Upper lobe of right lung (tissue), 1 donor: ENCODE measurements around the gene ITM2B. TPM values are rescaled to one million over a fixed set of nuclear protein-coding genes. Genes with fewer than 3 reads are reported as not detected.

Source experiments
- ATAC-seq: fragments of 200-7000 bp; cut with Tn5 transposase; one replicate; pipeline ENCODE4 v1.9.1; 2020; ENCODE audit warnings: mild to moderate bottlenecking, moderate library complexity
- DNase-seq: peaks from one replicate; pipeline ENCODE4 v3.0.0-alpha.2; 2020
- H3K27ac ChIP-seq: fragments of 200-600 bp; one replicate; pipeline ENCODE4 v1.8.0; 2022
- H3K27me3 ChIP-seq: fragments of 200-600 bp; one replicate; pipeline ENCODE4 v1.8.0; 2022; ENCODE audit warnings: mild to moderate bottlenecking
- H3K36me3 ChIP-seq: fragments of 200-600 bp; one replicate; pipeline ENCODE4 v1.8.0; 2022
- H3K4me1 ChIP-seq: fragments of 200-600 bp; one replicate; pipeline ENCODE4 v1.8.0; 2022
- H3K4me3 ChIP-seq: fragments of 200-600 bp; one replicate; pipeline ENCODE4 v1.8.0; 2022; ENCODE audit warnings: mild to moderate bottlenecking
- H3K9me3 ChIP-seq: fragments of 200-600 bp; one replicate; pipeline ENCODE4 v1.8.0; 2022
- intact Hi-C: fragments of 100-400 bp; cut with DNase I; formaldehyde crosslinking; loops from one replicate; pipeline ENCODE4 v1.11.0; 2022
- total RNA-seq: library from RNA; stranded (reverse); fragmentation: NEBNext Ultra II Directional; extraction: Animal tissue kit (Norgen Biotek cat#: 25700); gene quantifications from one replicate; pipeline ENCODE4 v1.2.1, GENCODE V29; 2021
- TF ChIP-seq, protein P1 (sequence below): fragments of 200-600 bp; IDR thresholded peaks from one replicate; pipeline ENCODE4 v1.8.0; 2022; ENCODE audit warnings: antibody characterized with exemption
- donor health status: DM: no; HTN: yes; CAD: no; lungs with severe emphysema.

Gene ITM2B
- total RNA-seq, 1 donor from 2014 or later, result 802 TPM

DNA sequence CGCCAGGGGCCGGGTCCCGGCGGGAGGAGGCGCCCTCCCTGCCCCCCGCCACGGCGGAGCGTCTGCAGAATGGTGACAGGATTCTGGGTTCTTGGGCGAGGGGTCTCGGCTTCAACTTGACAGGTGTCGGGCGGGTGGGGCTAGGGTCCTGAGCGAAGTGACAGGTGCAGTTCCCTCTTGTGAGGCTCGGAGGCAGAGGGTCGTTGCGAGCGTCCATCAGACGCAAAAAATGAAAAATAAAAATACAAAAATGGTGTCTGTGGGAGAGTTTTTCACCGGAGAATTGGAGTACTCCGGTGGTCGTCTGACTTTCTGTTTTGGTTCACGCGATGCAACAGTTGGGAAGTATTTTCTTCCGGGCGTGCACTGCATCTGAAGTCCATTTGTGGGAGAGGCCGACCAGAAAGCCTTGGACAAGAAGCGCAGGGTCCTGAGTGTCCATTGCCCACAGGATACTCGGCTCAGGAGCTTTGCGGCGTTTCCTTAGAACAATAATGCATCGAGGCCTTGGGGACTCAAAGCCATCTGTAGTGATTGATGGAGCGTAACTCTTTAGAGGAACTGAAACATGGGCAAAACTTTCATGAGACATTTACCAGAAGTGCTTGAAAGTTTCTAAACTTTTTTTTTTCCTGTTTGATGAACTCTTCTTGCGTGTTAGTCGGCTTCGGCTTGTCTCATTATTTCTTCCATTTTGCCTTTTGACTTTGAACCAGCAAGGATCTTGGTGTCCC, 71.3 kb downstream of the ITM2B start:
- Histone ChIP-seq H3K4me1 (peaks cover 20% of the 10 kb centered on the region), H3K36me3 (peaks cover 15% of the 10 kb centered on the region), H3K27me3 (no peaks in the 10 kb centered on the region), H3K27ac (peak overlapping the region; percentile 99), H3K4me3 (peak overlapping the region; percentile 79), H3K9me3 (no peaks in the 10 kb centered on the region)
- TF ChIP-seq, protein P1, sequence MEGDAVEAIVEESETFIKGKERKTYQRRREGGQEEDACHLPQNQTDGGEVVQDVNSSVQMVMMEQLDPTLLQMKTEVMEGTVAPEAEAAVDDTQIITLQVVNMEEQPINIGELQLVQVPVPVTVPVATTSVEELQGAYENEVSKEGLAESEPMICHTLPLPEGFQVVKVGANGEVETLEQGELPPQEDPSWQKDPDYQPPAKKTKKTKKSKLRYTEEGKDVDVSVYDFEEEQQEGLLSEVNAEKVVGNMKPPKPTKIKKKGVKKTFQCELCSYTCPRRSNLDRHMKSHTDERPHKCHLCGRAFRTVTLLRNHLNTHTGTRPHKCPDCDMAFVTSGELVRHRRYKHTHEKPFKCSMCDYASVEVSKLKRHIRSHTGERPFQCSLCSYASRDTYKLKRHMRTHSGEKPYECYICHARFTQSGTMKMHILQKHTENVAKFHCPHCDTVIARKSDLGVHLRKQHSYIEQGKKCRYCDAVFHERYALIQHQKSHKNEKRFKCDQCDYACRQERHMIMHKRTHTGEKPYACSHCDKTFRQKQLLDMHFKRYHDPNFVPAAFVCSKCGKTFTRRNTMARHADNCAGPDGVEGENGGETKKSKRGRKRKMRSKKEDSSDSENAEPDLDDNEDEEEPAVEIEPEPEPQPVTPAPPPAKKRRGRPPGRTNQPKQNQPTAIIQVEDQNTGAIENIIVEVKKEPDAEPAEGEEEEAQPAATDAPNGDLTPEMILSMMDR, result no peak
- peak; percentile 23 for ATAC-seq
- intact Hi-C loops, result no loop called here
- no peak for DNase-seq

DNA sequence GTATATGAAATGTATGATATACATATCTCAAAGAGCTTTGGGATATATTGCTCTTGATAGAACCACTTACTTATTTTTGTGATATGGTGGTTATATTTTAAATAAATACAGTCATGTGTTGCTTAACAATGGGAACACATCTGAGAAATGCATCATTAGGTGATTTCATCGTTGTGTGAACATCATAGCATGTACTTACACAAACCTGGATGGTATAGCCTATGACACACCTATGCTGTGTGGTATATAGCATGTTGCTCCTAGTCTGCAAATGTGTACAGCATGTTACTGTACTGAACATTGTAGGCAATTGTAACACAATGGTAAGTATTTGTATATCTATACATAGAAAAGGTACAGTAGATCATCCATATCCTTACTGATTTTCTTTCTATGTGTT, 78.2 kb downstream of the ITM2B start:
- Histone ChIP-seq H3K4me3 (no peak overlapping the region), H3K36me3 (peaks cover 15% of the 10 kb centered on the region), H3K27me3 (no peaks in the 10 kb centered on the region), H3K27ac (no peak overlapping the region), H3K9me3 (no peaks in the 10 kb centered on the region), H3K4me1 (peaks cover 15% of the 10 kb centered on the region)
- intact Hi-C loops, result no loop called here
- DNase-seq (no peak), ATAC-seq (no peak)
- TF ChIP-seq, protein P1, result no peak

DNA sequence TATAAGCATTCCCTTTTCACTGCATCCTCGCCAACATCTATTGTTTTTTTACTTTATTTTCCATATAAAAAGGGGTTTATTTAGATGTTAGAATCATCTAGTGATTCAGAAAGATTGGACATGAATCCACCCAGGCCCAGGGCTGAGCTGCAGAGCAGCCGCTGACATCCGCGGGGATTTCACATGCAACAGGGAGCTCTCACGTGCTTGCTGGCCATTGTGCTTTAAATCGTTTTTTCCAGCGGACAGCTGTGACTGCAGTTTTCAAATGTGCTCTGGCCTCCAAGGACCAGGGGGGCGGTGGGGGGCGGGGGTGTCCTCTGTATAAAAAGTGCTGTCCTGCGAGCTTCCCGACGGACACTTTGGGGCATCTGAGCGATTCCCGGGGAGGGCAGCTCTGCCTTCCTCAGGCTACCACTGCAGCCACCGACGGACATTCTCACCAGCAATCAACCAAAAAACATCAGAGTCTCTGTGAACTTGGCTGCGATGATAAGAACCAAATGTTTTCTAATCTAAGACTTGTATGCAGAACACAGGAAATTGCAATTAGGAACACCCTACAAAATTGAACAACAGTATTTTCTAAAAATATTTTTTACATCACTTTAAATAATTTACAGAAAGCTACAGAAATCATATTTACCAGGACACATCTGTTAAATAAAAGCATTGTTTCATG, 83.1 kb downstream of the ITM2B start:
- Histone ChIP-seq H3K9me3 (no peaks in the 10 kb centered on the region), H3K4me1 (no peaks in the 10 kb centered on the region), H3K4me3 (no peak overlapping the region), H3K27me3 (no peaks in the 10 kb centered on the region), H3K27ac (no peak overlapping the region), H3K36me3 (peaks cover 5% of the 10 kb centered on the region)
- TF ChIP-seq, protein P1, result no peak
- DNase-seq (no peak), ATAC-seq (no peak)
- intact Hi-C loops, result no loop called here

DNA sequence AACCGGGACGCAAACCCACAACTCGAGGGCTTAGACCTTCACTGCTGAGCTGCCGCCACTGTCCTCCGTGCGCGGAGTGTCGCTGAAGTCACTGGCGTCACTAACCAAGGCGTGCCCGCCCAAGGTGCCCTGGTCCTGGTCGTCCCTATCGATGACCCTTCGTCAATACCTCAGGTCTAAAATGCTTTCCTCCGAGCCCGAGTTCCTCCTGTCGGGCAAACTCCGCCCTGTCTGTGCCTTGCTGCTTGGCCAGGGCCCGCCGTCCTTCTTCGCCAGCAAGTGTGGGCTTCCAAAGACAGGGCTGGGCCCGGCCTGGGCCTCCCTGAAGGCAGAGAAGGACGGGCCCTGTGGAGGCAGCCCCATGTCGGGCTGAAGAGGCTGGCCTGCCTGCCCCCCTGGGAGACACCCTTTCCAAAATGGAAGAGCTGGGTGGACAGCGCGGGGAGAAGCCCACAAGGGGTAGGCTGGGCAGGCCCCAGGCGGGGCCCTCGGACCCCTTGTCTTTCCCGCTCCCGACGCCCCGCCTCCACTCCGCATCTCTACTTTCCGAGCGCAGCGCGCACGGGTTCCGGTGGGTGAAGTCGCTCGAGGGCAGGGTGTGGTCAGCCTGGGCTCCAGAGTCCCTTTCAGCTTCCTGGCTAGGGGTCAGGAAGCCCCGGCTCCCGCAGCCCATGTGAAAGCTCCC, 84.0 kb downstream of the ITM2B start:
- Histone ChIP-seq H3K9me3 (peaks cover 5% of the 10 kb centered on the region), H3K27ac (no peak overlapping the region), H3K36me3 (peaks cover 5% of the 10 kb centered on the region), H3K4me1 (no peaks in the 10 kb centered on the region), H3K4me3 (no peak overlapping the region), H3K27me3 (no peaks in the 10 kb centered on the region)
- intact Hi-C loops, result no loop called here
- peak; percentile 11 for ATAC-seq
- TF ChIP-seq, protein P1, result no peak
- DNase-seq, result no peak

DNA sequence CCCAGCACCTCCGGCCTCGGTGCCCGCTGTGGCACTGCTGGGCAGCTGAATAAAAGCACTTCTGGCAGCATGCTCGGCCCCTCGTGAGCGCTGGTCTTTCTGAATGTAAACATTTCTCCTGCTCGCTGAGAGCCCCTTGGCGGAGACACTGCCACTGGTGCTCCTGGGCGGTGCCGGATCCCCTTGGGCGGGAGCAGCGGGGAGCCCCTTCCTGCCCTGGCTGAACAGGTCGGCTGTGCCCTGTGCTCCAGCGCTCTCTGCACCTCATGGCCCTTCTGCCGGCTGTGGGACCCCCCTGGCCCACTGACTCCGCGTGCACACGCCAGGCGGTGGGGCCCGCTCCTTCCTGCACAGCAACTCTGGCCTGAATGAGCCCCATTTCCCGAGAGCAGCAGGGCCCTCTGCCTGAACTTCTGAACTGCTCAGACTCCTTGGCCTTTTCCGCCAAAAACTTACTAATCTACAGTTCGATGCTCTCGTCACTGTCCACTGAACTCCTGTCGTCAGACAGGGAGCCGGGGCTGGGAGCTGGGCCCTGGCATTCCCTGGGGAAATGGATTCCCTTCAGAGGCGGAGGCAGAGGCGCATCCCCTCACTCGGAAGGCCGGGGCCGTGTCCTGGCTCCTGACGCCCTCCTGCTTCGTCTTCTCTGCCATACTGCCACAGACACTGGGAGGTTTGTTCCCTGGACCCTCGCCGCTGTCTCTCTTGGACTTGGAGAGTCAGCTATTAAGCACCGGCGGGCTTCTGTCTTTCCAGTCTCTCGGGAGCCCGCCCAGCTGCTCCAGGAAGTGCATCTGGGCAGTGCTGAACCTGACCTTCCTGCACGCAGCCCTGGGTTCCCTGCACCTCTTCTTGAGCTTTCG, 84.7 kb downstream of the ITM2B start:
- Histone ChIP-seq H3K36me3 (peaks cover 5% of the 10 kb centered on the region), H3K27me3 (no peaks in the 10 kb centered on the region), H3K27ac (no peak overlapping the region), H3K4me3 (peak overlapping the region; percentile 28), H3K9me3 (peaks cover 12% of the 10 kb centered on the region), H3K4me1 (no peaks in the 10 kb centered on the region)
- intact Hi-C loops, result no loop called here
- no peak for DNase-seq
- TF ChIP-seq, protein P1, result no peak
- peak; percentile 49 for ATAC-seq
